HG03342 (cell line): ENCODE data around the gene SPACA6.
"Not testable (repeated sequence)": the region's sequence is repeated elsewhere in the genome, so short reads cannot be mapped to it uniquely, and the experiment has no call there.

Experiments
- ATAC-seq: cut with Tn5 transposase; IDR thresholded peaks from one replicate; pipeline ENCODE4 v1.9.1; 2021; ENCODE audit warnings: mild to moderate bottlenecking, moderate library complexity; ENCODE audit not compliant: unreplicated experiment

Gene SPACA6, protein sequence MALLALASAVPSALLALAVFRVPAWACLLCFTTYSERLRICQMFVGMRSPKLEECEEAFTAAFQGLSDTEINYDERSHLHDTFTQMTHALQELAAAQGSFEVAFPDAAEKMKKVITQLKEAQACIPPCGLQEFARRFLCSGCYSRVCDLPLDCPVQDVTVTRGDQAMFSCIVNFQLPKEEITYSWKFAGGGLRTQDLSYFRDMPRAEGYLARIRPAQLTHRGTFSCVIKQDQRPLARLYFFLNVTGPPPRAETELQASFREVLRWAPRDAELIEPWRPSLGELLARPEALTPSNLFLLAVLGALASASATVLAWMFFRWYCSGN

DNA sequence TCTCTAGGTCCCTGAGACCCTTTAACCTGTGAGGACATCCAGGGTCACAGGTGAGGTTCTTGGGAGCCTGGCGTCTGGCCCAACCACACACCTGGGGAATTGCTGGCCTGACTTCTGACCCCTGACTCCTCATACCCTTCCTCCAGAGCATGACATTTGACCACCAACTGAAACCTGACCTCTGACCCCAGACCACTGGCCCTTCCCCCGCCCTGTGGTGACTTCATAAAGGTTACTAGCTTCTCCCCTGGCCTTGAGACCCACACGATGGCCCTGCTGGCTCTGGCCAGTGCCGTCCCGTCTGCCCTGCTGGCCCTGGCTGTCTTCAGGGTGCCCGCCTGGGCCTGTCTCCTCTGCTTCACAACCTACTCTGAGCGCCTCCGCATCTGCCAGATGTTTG is at the start of gene SPACA6:
Gene SPACA6, plus strand, starts transcription at position 71 of the 400 bp plus-strand sequence. Its CDS starts 197 bp downstream, at position 268.
- no peak for ATAC-seq

DNA sequence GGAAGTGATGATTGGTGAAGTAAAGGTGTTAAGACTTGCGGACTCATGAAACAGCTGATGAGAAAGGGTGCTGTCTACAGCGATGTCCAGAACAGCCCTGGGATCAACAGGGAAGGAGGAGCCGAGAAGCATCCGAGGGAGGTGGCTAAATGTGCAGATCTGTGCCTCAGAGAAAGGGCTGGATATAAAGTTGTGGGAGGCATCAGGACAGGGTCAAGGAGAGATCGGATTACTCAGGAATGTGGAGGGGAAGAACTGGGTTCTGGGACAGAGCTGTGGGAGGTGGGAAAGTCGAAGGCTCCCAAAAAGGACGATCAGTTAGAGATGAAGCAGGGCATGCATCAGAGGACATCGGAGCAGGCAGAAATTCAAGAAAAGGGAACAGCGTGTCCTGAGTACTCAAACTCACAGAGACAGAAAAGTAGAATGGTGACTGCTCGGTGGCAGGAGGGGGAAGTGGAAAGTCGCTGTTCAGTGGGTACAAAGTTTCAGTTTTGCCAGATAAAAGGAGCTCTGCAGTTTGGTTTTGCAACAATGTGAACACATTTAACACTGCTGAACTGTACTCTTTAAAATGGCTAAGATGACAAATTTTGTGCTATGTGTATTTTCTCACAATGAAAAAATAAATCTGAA is 48.4 kb upstream of the SPACA6 start:
- ATAC-seq, result no peak

DNA sequence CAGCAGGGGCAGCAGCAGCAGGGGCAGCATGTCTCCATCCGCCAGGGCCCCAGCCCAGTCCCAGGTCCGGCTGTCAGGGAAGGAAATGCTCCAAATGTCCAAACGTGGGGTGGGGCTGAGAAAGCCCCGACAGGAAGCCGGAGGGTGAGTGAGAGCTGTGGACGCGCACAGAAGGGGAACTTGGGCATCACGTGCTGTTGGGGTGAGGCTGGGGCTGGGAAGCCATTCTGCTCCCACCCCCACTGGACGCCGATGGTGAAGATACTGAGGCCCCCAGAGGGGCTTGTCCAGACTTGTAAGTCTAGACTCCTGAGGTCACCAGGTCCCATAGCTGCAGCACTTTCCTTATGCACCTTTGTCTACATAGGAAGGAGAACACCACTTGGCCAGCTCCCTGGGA is 46.4 kb upstream of the SPACA6 start, which contains the start of gene SIGLEC14:
Gene SIGLEC14, minus strand, starts transcription at position 96 of the 400 bp plus-strand sequence. Its CDS starts 66 bp downstream, at position 30.
- not testable (repeated sequence) for ATAC-seq

DNA sequence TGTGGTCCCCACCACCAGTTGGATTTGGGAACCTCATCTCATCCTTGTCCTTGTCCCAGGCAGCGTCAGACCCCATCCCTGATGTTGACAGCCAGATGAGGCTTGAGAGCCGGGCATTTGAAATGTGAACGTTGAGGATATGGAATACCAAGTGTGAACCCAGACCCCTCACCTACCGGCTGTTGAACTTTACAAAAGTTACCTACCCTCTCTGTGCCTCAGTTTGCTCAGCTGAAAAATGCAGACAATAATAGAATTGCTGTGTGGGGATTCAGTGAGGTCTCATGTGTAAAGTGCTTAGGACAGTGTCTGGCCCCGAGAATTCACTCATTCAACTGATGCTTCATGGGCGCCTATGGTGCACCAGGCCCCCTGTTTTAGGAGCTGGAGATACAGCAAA is 45.8 kb upstream of the SPACA6 start:
- no peak for ATAC-seq

DNA sequence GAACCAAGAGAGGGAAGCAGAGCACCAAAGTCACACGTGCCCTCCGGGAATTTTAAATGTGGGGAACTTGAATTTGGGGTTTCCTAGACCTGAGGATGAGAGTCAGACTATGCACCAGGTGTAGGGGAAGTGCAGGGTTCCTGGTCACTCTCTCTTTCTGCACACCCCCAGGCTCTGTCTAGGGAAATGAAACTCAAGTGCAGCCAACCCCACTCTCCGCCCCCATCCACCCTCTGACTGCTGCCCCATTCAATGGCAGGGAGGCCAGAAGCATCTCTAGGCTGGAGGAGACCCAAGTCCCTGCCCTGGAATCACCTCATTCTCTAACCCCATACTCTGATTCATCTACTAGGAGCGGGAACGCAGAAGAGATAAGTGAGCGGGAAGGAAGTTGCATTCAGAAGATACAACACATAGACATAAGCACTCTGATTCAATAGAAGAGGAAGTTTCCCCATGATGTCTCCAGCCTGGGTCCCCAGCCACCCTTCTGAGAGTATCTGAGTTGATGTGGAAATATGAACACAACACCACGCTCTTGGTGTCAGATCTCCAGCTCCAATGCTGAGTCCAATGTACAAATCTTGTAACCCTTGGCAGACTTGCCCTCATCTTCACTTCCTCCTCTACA is 41.8 kb upstream of the SPACA6 start:
- ATAC-seq, result no peak

DNA sequence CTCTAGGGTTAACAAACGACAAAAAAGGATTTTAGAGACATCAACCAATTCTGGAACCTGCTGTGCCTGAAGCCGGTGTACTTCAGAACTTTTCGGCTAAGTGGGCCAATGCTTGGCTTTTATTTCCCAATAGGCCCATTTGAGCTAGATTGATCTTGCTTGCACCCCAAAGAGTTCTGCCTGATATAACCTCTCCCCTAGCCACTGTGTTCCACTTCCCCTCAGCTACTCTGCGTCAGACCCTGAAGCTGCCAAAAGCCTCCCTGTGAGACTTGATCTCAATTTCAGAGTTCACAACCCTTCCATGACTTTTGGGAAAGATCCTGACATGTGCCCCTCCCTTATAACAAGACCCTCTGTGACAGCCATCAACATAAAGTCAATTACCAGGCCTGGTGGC is 40.9 kb upstream of the SPACA6 start:
- ATAC-seq, result no peak

DNA sequence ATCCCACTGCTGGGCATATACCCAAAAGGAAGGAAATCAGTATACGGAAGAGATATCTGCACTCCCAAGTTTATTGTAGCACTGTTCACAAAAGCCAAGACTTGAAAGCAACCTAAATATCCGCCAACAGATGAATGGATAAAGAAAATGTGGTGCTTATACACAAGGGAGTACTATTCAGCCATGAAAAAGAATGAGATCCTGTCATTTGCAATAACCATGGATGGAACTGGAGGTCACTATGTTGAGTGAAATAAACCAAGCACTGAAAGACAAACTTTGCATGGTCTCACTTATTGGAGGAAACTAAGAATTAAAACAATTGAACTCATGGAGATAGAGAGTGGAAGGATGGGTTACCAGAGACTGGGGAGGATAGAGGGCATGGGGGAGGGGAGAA is 40.0 kb upstream of the SPACA6 start:
- no peak for ATAC-seq

DNA sequence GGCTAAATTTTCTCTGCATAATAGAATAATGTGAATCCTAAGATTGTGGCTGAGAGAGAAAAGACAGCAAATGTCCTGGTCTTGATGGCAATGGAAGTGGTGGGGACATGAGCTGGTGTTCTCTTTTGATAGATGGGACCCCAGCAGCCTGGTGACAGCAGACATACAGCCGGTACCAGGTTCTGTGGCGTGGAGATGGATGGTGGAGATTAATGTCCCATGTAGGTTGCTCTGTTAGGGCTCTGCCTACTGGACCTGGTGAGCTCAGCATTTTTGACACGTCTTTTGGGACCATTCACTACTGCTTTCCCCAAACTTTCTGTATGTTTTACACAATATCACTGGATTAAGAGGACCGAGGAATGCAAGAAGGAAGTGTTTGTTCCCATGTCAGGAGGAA is 38.3 kb upstream of the SPACA6 start:
- no peak for ATAC-seq

DNA sequence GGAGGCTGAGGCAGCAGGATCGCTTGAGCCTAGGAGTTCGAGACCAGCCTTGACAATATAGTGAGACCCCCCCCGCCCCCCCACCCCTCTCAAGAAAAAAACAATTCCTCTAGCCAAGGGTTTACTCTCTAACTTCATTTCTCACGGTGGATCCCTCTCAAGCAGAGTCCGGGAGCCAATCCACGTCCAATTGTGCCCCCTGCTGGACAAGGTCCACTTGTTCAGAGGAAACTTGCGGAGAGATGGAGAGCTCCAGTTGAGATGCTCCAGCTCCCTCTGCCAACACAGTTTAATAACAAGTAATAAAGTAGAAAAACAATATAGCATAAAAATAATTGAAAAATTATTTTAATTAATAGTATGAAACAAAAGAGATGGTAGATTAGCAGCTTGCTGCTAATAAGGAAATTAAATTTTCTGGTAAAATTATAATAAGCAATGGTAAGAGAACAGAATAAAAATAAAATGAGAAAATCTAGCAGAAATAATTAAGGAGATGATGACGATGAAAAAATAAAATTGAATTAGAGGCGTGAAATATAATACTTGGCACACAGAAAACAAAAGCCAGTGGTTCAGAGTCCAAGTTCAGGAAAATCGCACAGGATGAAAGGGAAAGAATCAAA is 32.0 kb upstream of the SPACA6 start:
- ATAC-seq, result no peak

DNA sequence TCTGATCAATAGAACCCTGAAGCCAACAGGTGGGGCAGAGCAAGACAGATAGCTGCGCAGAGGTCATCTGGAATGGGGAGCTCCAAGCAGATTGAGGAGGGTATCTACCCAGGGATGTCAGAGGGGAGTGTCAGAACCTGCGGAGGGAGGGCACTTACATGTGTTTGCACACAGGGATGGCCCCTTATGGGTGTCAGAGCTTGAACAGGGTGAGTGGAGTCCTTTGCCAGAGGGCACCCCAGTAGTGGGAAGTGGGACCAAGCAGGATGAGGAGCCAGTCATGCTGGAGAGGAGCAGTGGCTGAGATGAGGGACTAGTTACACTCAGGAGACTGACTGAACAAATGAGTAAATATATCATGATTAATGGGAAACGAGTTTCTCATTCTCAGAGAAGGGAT is 29.5 kb upstream of the SPACA6 start:
- ATAC-seq, result no peak

DNA sequence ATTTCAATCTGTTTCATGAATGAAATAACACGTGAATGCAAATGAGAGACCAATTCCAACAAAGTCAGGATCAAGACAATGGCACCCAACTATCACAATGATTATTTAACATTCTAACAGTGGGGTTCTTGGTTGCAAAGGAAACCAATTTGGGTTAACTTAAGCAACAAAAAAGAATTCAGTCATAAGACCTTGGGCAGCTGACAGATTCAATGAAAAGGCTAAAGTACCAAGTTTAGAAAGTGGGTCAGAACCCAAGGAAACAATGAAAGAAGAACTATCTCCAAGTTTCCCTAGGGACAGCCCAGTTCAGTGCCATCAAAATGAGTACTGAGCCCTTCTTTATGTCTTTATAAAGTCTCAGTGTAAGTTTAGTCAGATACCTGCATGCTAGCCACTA is 29.0 kb upstream of the SPACA6 start:
- no peak for ATAC-seq

DNA sequence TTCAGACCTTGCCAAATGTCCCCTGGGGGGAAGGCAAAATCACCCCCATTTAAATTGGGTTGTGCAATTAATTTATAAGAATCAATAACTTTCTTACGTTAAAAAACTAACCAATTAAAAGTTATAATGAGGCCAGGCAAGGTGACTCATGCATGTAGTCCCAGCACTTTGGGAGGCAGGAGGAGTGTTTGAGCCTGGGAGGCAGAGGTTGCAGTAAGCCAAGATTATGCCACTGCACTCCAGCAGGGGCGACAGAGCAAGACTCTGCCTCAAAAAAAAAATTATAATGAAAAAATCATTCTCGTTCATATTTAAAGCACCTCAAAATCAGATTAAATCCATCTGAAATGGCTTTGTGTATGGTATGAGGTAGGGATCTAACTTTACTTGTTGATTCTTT is 28.1 kb upstream of the SPACA6 start:
- no peak for ATAC-seq

DNA sequence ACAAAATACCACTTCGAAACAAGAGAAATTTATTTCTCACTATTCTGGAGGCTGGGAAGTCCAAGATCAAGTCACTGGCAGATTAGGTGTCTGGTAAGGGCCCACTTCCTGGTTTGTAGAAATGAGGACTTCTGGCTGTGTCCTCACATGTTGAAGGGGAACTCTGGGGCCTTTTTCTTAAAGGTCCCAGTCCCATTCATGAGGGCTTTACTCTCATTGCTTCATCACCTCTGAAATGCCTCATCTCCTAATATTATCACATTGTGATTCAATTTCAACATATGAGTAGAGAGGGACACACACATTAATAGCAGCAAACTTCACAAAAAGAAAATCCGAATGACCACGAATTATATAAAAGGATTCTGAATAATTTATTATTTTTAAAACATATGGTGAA is 24.9 kb upstream of the SPACA6 start:
- ATAC-seq, result no peak

DNA sequence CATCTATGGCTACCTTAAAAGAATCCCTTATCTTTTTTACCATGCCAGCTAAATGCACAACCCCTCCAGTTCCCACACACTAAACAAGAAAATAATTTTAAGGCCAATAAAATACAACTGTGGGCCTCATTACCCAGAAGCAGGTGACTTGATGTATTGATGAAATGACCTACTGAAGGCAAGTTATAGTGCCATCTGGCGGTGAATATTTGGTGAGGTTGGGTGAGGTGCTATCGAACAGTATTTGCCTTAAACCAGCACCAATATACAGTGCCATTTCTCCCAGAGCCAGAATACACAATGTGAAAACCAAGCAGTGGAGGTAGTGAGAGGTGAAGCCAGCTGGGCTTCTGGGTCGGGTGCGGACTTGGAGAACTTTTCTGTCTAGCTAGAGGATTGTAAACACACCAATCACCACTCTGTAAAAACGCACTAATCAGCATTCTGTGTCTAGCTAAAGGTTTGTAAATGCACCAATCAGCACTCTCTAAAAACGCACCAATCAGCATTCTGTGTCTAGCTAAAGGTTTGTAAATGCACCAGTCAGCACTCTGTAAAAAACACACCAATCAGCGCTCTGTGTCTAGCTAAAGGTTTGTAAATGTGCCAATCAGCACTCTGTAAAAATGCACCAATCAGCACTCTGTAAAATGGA is 17.1 kb upstream of the SPACA6 start:
- not testable (repeated sequence) for ATAC-seq

DNA sequence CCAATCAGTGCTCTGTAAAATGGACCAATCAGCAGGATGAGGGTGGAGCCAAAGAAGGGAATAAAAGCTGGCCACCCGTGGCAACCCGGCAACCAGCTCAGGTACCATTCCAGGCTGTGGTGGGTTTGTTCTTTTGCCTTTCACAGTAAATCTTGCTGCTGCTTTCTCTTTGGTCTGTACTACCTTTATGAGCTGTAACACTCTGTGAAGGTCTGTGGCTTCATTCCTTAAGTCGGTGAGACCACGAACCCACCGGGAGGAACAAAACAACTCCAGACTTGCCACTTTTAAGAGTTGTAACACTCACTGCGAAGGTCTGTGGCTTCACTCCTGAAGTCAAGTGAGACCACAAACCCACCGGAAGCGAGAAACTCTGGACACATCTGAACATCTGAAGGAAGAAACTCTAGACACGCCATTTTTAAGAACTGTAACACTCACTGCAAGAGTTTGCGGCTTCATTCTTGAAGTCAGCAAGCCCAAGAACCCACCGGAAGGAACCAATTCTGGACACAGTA is 16.5 kb upstream of the SPACA6 start:
- ATAC-seq, result no peak

DNA sequence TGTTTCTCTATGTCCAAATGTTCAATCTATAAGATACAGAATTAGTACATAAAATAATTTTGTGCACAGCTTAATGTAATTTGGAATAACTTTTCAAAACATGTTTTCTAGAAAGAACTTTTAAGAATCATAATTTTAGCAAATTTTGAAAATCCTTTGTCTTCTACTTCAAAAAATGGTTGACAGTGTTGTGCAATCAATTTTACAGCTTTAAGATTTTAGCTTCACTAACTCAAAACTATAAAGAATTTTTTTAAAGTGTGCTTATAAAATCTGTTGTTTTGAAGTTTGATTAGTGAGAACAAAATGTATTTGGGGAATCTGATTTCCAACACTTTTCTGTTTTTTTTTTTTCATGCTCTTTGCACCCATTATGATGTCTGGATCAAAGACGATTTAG is 12.7 kb upstream of the SPACA6 start:
- no peak for ATAC-seq

DNA sequence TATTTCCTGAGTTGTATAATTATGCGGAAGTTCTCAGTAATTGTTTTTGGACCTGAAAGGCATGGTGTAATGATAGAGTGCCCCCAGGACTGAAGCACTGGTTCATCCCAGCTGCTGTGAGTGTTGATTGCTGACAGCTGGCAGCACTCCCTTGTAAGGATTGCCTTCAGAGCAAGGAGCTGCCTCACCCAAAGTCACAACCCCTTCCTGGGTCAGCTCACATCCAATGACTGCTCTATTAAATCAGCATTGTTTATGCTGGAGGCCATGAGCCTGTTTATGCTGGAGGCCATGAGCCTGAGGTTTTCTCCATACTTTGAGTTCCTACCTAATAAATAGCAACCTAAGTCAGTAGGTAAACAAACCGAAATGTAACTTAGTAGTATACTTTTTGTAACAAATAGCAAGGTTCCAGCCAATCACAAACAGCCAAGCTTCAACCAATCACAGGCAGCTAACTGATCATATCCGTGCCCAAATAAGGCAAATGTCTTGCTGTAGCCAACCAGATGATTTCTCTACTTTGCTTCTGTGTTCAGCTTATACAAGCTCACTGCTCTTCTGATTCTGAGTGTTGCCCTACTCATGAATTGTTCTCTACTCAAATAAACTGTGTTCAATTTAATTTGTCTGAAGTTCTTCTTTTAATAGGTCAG is 11.7 kb upstream of the SPACA6 start:
- no peak for ATAC-seq

DNA sequence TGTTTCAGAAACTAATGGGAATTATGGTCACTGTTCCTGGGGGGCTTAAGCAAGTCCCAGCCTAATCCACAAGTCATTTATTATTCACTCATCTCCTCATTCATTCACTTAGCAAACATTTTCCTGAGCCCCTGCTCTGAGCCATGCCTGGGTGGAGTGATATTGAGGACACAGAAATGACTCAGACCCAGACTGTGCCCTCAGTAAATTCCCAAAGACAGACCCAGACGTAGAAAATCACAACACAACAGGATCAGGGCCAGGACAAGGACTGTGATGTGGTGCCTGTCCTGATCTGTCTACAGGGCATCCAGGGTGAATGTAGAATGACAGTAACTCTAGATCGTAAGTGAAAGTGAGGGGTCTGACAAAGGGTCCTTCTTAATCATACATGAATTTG is 7.0 kb upstream of the SPACA6 start:
- ATAC-seq, result no peak

DNA sequence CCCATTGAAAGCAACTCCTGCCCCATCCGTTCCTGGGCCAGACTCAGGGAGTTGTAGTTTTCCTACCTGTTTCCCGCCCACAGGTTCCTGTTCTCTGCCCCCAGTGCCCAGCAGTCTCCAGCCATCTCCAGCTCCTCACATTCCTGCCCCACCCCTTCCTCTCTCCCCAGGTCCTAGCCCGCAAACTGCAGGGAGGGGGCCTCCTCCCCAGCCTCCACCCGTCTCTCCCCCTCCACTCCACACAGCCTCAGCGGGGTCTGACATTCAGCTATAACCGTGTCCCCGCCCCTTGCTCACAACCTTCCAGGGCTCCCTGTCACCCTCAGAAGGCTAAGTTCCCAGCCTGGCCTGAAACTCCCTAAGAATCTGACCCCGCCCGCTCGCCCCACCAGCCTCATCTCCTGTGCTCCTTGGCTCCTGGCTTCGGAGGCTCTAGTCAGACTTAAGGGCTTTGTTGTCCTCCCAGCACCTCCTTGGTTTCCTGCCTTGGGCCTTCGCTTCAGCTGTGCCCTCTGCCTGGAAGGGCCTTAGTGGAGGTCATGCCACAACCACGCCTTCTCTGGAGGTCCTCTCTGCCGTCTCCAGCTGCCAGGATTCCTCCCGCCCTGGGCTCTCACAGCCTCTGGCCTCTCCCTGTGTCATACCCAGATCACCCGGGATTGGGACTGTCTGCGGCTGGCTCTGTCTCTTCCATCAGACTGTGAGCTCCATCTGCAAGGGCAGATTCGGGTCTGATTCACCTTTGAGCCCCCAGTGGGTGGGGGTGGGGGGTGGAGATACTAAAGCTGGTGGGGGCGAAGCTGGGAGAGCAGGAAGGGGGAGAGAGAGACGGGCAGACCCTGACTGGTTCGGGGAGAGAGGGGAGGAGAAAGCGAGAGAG is 5.1 kb upstream of the SPACA6 start:
- ATAC-seq, result no peak
